Esophagus squamous epithelium (tissue), 4 donors: Measurements from ENCODE around the gene VAT1.

Source experiments
- POLR2A ChIP-seq, 4 donors: fragments of 450-650 bp; IDR thresholded peaks; one replicate each; pipeline ENCODE4 v1.6.1; 2017; ENCODE audit warnings: antibody characterized with exemption in 4 of 4, mild to moderate bottlenecking in 4 of 4, moderate library complexity in 3 of 4
- TF ChIP-seq, protein P1 (sequence below), 6 experiments: fragments of 450-650 bp in 4 of 6; fragments of 200-600 bp in 2 of 6; sonication (generic) in 2 of 6; IDR thresholded peaks; one replicate each; pipeline ENCODE4 v1.5.1; 2016 to 2019; ENCODE audit warnings: antibody characterized with exemption in 6 of 6, mild to moderate bottlenecking in 4 of 6, moderate library complexity in 4 of 6

DNA sequence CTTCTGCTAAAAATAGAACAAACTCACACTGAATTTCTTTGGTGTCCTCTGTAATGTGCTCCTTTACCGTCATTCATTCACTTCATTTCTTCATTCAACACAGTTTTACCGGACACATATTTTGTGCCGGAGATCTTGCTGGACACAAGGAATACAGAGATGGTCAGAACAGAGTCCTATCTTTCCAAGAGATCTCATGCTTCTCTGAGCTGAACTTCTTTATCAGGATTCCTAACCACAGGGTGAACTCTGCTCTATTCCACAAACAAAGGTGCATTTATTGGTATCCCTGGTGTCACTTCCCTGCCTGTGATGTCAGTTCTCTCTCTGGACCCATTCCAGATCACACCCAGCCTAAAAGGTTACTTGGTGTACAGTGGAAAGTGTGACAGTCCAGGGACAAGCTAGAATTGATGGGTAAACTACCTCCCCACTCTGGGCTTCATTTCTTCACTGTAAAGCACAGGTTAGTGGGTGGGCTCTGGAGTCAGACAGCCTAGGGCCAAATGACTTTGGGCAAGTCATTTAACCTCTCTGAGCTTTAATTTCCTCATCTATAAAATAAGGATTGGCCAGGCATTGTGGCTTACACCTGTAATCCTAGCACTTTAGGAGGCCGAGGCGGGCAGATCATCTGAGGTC, 11.4 kb downstream of the VAT1 start:
- TF ChIP-seq, protein P1, sequence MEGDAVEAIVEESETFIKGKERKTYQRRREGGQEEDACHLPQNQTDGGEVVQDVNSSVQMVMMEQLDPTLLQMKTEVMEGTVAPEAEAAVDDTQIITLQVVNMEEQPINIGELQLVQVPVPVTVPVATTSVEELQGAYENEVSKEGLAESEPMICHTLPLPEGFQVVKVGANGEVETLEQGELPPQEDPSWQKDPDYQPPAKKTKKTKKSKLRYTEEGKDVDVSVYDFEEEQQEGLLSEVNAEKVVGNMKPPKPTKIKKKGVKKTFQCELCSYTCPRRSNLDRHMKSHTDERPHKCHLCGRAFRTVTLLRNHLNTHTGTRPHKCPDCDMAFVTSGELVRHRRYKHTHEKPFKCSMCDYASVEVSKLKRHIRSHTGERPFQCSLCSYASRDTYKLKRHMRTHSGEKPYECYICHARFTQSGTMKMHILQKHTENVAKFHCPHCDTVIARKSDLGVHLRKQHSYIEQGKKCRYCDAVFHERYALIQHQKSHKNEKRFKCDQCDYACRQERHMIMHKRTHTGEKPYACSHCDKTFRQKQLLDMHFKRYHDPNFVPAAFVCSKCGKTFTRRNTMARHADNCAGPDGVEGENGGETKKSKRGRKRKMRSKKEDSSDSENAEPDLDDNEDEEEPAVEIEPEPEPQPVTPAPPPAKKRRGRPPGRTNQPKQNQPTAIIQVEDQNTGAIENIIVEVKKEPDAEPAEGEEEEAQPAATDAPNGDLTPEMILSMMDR (IDR thresholded peaks at IDR 0.05): no peak
- TF ChIP-seq POLR2A (IDR thresholded peaks at IDR 0.05): no peak
